Panc1 (cell line): ENCODE results near the gene ACTR1B. TPM values are rescaled to one million over a fixed set of nuclear protein-coding genes. Genes with fewer than 3 reads are reported as not detected.

Experiments
- ATAC-seq: fragments of 200-7000 bp; cut with Tn5 transposase; 2 replicates; pipeline ENCODE4 v1.9.1; 2020; ENCODE audit warnings: mild to moderate bottlenecking, moderate library complexity
- BruUV-seq: library from RNA; stranded (reverse); fragments of 400-500 nt; replicated peaks from 2 replicates; lab custom pipeline; 2021; lab: Mats Ljungman, UMichigan
- CTCF ChIA-PET: fragments of 300-600 bp; sonication (Branson Sonifier 250); formaldehyde crosslinking; loops from one replicate; lab custom pipeline; 2022; ENCODE audit warnings: antibody characterized with exemption; lab: Charles Lee
- POLR2A ChIA-PET: fragments of 300-600 bp; sonication (Branson Sonifier 250); formaldehyde crosslinking; loops from one replicate; lab custom pipeline; 2022; ENCODE audit warnings: antibody characterized with exemption; lab: Charles Lee
- DNase-seq: peaks from one replicate; pipeline ENCODE4 v3.0.0-alpha.2; 2010; ENCODE audit warnings: low read depth, low spot score
- H3K27ac ChIP-seq: 2 replicates; pipeline ENCODE4 v1.5.1; 2011; ENCODE audit warnings: mild to moderate bottlenecking, low read length, inconsistent platforms
- H3K27me3 ChIP-seq: fragments of 200-500 bp; sonication (Bioruptor generic); 2 replicates; pipeline ENCODE4 v1.6.0; 2014; ENCODE audit warnings: low read length, inconsistent platforms; ENCODE audit not compliant: control insufficient read depth, insufficient read depth
- H3K36me3 ChIP-seq: fragments of 200-500 bp; sonication (Bioruptor generic); 2 replicates; pipeline ENCODE4 v1.5.1; 2014; ENCODE audit warnings: inconsistent platforms, mild to moderate bottlenecking, low read length, moderate library complexity; ENCODE audit not compliant: control insufficient read depth, insufficient read depth
- H3K4me1 ChIP-seq: 2 replicates; pipeline ENCODE4 v1.5.1; 2011; ENCODE audit warnings: inconsistent platforms, mild to moderate bottlenecking, low read length, moderate library complexity; ENCODE audit not compliant: control insufficient read depth, insufficient read depth
- H3K4me3 ChIP-seq, 2 experiments: 2 replicates each; pipeline ENCODE4 v1.5.1; 2011 to 2012; ENCODE audit warnings: low read depth in 2 of 2, low read length in 2 of 2, mild to moderate bottlenecking in 2 of 2, inconsistent platforms in 1 of 2, moderate library complexity in 1 of 2
- H3K9me3 ChIP-seq: fragments of 200-500 bp; sonication (Bioruptor generic); 2 replicates; pipeline ENCODE4 v1.5.1; 2014; ENCODE audit warnings: low read depth, mild to moderate bottlenecking, inconsistent platforms, low read length, moderate library complexity; ENCODE audit not compliant: control insufficient read depth, insufficient read depth
- CTCF ChIP-seq: fragments of 450-650 bp; IDR thresholded peaks from 2 replicates; pipeline ENCODE4 v1.5.1; 2017; ENCODE audit warnings: mild to moderate bottlenecking
- POLR2AphosphoS5 ChIP-seq: IDR thresholded peaks from 2 replicates; pipeline ENCODE4 v1.6.1; 2012; ENCODE audit warnings: mild to moderate bottlenecking, low read depth, low read length, moderate library complexity
- SIN3A ChIP-seq: IDR thresholded peaks from 2 replicates; pipeline ENCODE4 v1.6.1; 2012; ENCODE audit warnings: low read depth, mild to moderate bottlenecking, low read length, moderate library complexity, borderline replicate concordance; ENCODE audit not compliant: insufficient read depth
- TCF7L2 ChIP-seq: IDR thresholded peaks from 2 replicates; pipeline ENCODE4 v1.6.1; 2011; ENCODE audit warnings: mild to moderate bottlenecking, low read depth, low read length, inconsistent platforms
- in situ Hi-C: cut with HindIII; loops from 2 replicates; pipeline ENCODE4 v1.10.0; 2016; ENCODE audit warnings: low sequenced_read_pairs, low pct_unique_long_range_greater_than_20kb
- intact Hi-C: fragments of 100-400 bp; cut with micrococcal nuclease; formaldehyde crosslinking; loops from one replicate; pipeline ENCODE4 v1.10.0; 2022; ENCODE audit not compliant: unreplicated experiment
- total RNA-seq: library from RNA; stranded (reverse); gene quantifications from one replicate; pipeline ENCODE4 v1.2.1, GENCODE V29; 2021; ENCODE audit not compliant: unreplicated experiment
- TF ChIP-seq, protein P1 (sequence below), 2 experiments: IDR thresholded peaks; 2 replicates each; pipeline ENCODE4 v1.6.1; 2011 to 2012; ENCODE audit warnings: low read depth in 2 of 2, control low read depth in 1 of 2, low read length in 1 of 2, mild to moderate bottlenecking in 1 of 2, moderate library complexity in 1 of 2; ENCODE audit not compliant: insufficient read depth in 1 of 2

Gene ACTR1B
- total RNA-seq, 1 experiment from 2014 or later, result 28.1 TPM

DNA sequence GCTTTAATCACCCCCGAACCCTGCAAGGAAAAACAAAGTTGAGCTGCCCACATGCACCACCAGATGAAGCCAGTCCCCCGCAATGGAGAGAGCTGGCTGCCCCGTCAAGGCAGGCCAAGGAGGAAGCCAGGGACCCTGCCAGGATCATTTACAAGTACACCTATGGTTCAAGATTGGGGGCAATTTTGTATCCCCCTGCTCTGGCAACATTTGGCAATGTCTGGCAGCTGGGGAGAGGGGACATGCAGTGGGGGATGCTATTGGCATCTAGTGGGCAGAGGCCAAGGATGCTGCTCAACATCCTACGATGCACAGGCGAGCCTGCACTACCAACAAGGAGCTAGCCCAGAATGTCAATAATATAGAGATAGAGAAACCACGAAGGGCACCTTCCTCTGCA lies 1.9 kb downstream of the ACTR1B start:
- Histone ChIP-seq H3K36me3 (no peaks in the 10 kb centered on the region; the same call in 1 of the 2 replicates), H3K27me3 (no peaks in the 10 kb centered on the region), H3K4me3 (no peak overlapping the region), H3K4me1 (peaks cover 14% of the 10 kb centered on the region), H3K27ac (no peak overlapping the region), H3K9me3 (no peaks in the 10 kb centered on the region)
- ATAC-seq (no peak), DNase-seq (no peak)
- no peak for TF ChIP-seq POLR2AphosphoS5
- TF ChIP-seq TCF7L2, result no peak
- TF ChIP-seq, protein P1, sequence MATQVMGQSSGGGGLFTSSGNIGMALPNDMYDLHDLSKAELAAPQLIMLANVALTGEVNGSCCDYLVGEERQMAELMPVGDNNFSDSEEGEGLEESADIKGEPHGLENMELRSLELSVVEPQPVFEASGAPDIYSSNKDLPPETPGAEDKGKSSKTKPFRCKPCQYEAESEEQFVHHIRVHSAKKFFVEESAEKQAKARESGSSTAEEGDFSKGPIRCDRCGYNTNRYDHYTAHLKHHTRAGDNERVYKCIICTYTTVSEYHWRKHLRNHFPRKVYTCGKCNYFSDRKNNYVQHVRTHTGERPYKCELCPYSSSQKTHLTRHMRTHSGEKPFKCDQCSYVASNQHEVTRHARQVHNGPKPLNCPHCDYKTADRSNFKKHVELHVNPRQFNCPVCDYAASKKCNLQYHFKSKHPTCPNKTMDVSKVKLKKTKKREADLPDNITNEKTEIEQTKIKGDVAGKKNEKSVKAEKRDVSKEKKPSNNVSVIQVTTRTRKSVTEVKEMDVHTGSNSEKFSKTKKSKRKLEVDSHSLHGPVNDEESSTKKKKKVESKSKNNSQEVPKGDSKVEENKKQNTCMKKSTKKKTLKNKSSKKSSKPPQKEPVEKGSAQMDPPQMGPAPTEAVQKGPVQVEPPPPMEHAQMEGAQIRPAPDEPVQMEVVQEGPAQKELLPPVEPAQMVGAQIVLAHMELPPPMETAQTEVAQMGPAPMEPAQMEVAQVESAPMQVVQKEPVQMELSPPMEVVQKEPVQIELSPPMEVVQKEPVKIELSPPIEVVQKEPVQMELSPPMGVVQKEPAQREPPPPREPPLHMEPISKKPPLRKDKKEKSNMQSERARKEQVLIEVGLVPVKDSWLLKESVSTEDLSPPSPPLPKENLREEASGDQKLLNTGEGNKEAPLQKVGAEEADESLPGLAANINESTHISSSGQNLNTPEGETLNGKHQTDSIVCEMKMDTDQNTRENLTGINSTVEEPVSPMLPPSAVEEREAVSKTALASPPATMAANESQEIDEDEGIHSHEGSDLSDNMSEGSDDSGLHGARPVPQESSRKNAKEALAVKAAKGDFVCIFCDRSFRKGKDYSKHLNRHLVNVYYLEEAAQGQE (IDR thresholded peaks at IDR 0.05; ENCODE audit: insufficient read depth in 1 of 2, low read depth in 2 of 2, low read length in 1 of 2), result no peak
- no peak for TF ChIP-seq SIN3A
- TF ChIP-seq CTCF, result no peak
- ChIA-PET POLR2A (interaction anchor here (1.1 to 1.5 kb wide), 2 partner anchors 11 to 16 kb away, joined by 4 to 12 read pairs; partner anchors contain the start of gene COX5B), CTCF (no interaction called here)
- BruUV-seq, result TSS peak; percentile 77
- in situ Hi-C loops, result no loop called here
- intact Hi-C loops, result no loop called here

GRCh38 chr2:97660775-97661389 lies 3.0 kb downstream of the ACTR1B start:
- Histone ChIP-seq H3K36me3 (no peaks in the 10 kb centered on the region; the same call in 1 of the 2 replicates), H3K4me3 (no peak overlapping the region), H3K27me3 (no peaks in the 10 kb centered on the region), H3K27ac (no peak overlapping the region), H3K4me1 (peaks cover 14% of the 10 kb centered on the region), H3K9me3 (no peaks in the 10 kb centered on the region)
- CTCF ChIA-PET, result interaction anchor here (0.7 kb wide), 1 partner anchor 9 kb away, joined by 3 read pairs; no protein-coding TSS in a partner anchor
- intact Hi-C loops (no loop called here), in situ Hi-C loops (no loop called here)
- POLR2A ChIA-PET, result no interaction called here
- no peak for DNase-seq
- TF ChIP-seq TCF7L2, result no peak
- TF ChIP-seq, protein P1 (IDR thresholded peaks at IDR 0.05; ENCODE audit: insufficient read depth in 1 of 2, low read depth in 2 of 2, low read length in 1 of 2), result no peak
- no peak for TF ChIP-seq CTCF
- TF ChIP-seq POLR2AphosphoS5, result no peak
- TF ChIP-seq SIN3A, result no peak
- BruUV-seq, result no TSS peak
- ATAC-seq, result no peak
